K562 (cell line): Measurements from ENCODE around the gene ZNF48. TPM values are rescaled to one million over a fixed set of nuclear protein-coding genes. Genes with fewer than 3 reads are reported as not detected.

Experiments
- ATAC-seq: fragments of 200-7000 bp; cut with Tn5 transposase; 3 replicates; pipeline ENCODE4 v1.9.1; 2020; ENCODE audit warnings: moderate library complexity
- BruUV-seq: library from RNA; stranded (reverse); fragments of 400-500 nt; replicated peaks from 2 replicates; lab custom pipeline; 2021; lab: Mats Ljungman, UMichigan
- CTCF ChIA-PET: fragments of 300-600 bp; formaldehyde crosslinking; extraction: SDS; loops from one replicate; lab custom pipeline; 2021; ENCODE audit warnings: low intra/inter-chr PET ratio; lab: Yijun Ruan, JAX
- POLR2A ChIA-PET: fragments of 300-600, 350-650 bp; sonication (Branson Sonifier 250); formaldehyde crosslinking; extraction: SDS; loops from one replicate; lab custom pipeline; 2021; ENCODE audit warnings: antibody characterized with exemption, inconsistent platforms; lab: Yijun Ruan, JAX
- DNase-seq, 4 experiments: peaks; one replicate each; pipeline versions ENCODE4 v3.0.0 to v3.0.0-alpha.2; 2011 to 2018; ENCODE audit warnings: low spot score in 3 of 4, mixed read lengths in 3 of 4; ENCODE audit errors: extremely low read depth in 1 of 4
- FAIRE-seq: peaks from 2 replicates; lab custom pipeline; 2011; peaks lifted over from hg19 to GRCh38; lab: Jason Lieb, UNC
- H2AFZ ChIP-seq: 2 replicates; pipeline ENCODE4 v1.6.0; 2011; ENCODE audit warnings: low read depth, low read length, control low read depth, inconsistent platforms
- H3K27ac ChIP-seq: fragments of 200-600 bp; 3 replicates; pipeline ENCODE4 v1.8.0; 2011; ENCODE audit warnings: low read depth, mild to moderate bottlenecking, control low read depth, inconsistent platforms, low read length, moderate library complexity, mixed read lengths; ENCODE audit errors: extremely low read depth
- H3K27me3 ChIP-seq, 2 experiments: fragments of 300-600 bp in 1 of 2; 2 replicates in 1 of 2; 3 replicates in 1 of 2; pipeline versions ENCODE4 v1.6.0 to v1.8.0; 2011; ENCODE audit warnings: inconsistent platforms in 2 of 2, low read length in 2 of 2, mild to moderate bottlenecking in 1 of 2, mixed read lengths in 1 of 2, moderate library complexity in 1 of 2; ENCODE audit not compliant: control insufficient read depth in 2 of 2, insufficient read depth in 2 of 2
- H3K36me3 ChIP-seq: fragments of 300-600 bp; 3 replicates; pipeline ENCODE4 v1.8.0; 2011; ENCODE audit warnings: mild to moderate bottlenecking, low read length, inconsistent platforms; ENCODE audit not compliant: control insufficient read depth, insufficient read depth
- H3K4me1 ChIP-seq, 2 experiments: fragments of 200-600 bp in 1 of 2; replicated peaks in 1 of 2; 2 replicates in 1 of 2; 3 replicates in 1 of 2; pipeline versions ENCODE4 v1.5.1 to v1.8.0; 2011; ENCODE audit warnings: inconsistent platforms in 2 of 2, low read length in 2 of 2, mild to moderate bottlenecking in 1 of 2, mixed read lengths in 1 of 2, moderate library complexity in 1 of 2; ENCODE audit not compliant: control insufficient read depth in 2 of 2, insufficient read depth in 2 of 2
- H3K4me2 ChIP-seq: 2 replicates; pipeline ENCODE4 v1.6.1; 2011; ENCODE audit warnings: low read length, control low read depth, inconsistent platforms, mixed read lengths; ENCODE audit not compliant: insufficient read depth
- H3K4me3 ChIP-seq: fragments of 200-600 bp; sonication (generic), shearing (Covaris generic); 2 replicates; pipeline ENCODE4 v1.5.1; 2016; ENCODE audit warnings: control low read depth, inconsistent platforms
- H3K79me2 ChIP-seq: fragments of 200-600 bp; 3 replicates; pipeline ENCODE4 v1.8.0; 2011; ENCODE audit warnings: low read length, inconsistent platforms; ENCODE audit not compliant: control insufficient read depth, insufficient read depth
- H3K9ac ChIP-seq, 2 experiments: 2 replicates each; pipeline versions ENCODE4 v1.6.0 to v1.6.1; 2011; ENCODE audit warnings: low read depth in 2 of 2, low read length in 2 of 2, control low read depth in 1 of 2, inconsistent platforms in 1 of 2, mild to moderate bottlenecking in 1 of 2, mixed read lengths in 1 of 2; ENCODE audit not compliant: insufficient read depth in 1 of 2
- H3K9me1 ChIP-seq: one replicate; pipeline ENCODE4 v1.6.0; 2011; ENCODE audit warnings: inconsistent platforms, mild to moderate bottlenecking, low read length, moderate library complexity; ENCODE audit not compliant: control insufficient read depth, insufficient read depth
- H3K9me3 ChIP-seq: replicated peaks from 2 replicates; pipeline ENCODE4 v1.5.1; 2011; ENCODE audit warnings: low read depth, low read length, inconsistent platforms; ENCODE audit not compliant: control insufficient read depth, insufficient read depth
- H4K20me1 ChIP-seq: replicated peaks from 2 replicates; pipeline ENCODE4 v1.6.1; 2011; ENCODE audit warnings: low read length, inconsistent platforms, mixed read lengths; ENCODE audit not compliant: control insufficient read depth, insufficient read depth
- AFF4 ChIP-seq: sonication (generic); formaldehyde crosslinking; IDR thresholded peaks from 2 replicates; pipeline ENCODE4 v1.8.0; 2023; ENCODE audit warnings: mild to moderate bottlenecking, missing genetic modification reagents
- HMG20A ChIP-seq: fragments of 450-650 bp; formaldehyde crosslinking; conservative IDR thresholded peaks from 2 replicates; pipeline ENCODE4 v1.4.0; 2020; ENCODE audit warnings: mild to moderate bottlenecking, mixed read lengths
- LEF1 ChIP-seq: fragments of 450-650 bp; IDR thresholded peaks from 2 replicates; pipeline ENCODE4 v1.6.1; 2016; ENCODE audit warnings: mild to moderate bottlenecking
- MITF ChIP-seq: IDR thresholded peaks from 2 replicates; pipeline ENCODE4 v1.6.1; 2014; ENCODE audit warnings: antibody characterized with exemption
- MTA2 ChIP-seq: fragments of 450-650 bp; IDR thresholded peaks from 2 replicates; pipeline ENCODE4 v1.6.1; 2016; ENCODE audit warnings: low read depth
- SETDB1 ChIP-seq: IDR thresholded peaks from one replicate; pipeline ENCODE4 v1.6.1; 2012; ENCODE audit warnings: low read length, control low read depth, inconsistent platforms
- SMC3 ChIP-seq: conservative IDR thresholded peaks from 2 replicates; pipeline ENCODE4 v1.6.1; 2011; ENCODE audit warnings: low read depth, low read length, improper control_type of control experiment; ENCODE audit not compliant: insufficient read depth
- SOX6 ChIP-seq: fragments of 450-650 bp; IDR thresholded peaks from 2 replicates; pipeline ENCODE4 v1.6.1; 2014; ENCODE audit warnings: mild to moderate bottlenecking
- TBP ChIP-seq: optimal IDR thresholded peaks from 2 replicates; pipeline ENCODE3; 2011; ENCODE audit warnings: low read depth, low read length, improper control_type of control experiment
- TFAP4 ChIP-seq: sonication (generic); formaldehyde crosslinking; IDR thresholded peaks from 2 replicates; pipeline ENCODE4 v1.8.0; 2022; ENCODE audit warnings: missing genetic modification reagents, mild to moderate bottlenecking, moderate library complexity, borderline replicate concordance
- ZNF274 ChIP-seq: IDR thresholded peaks from 2 replicates; pipeline ENCODE4 v1.6.1; 2011; ENCODE audit warnings: low read depth, mild to moderate bottlenecking, low read length, moderate library complexity, borderline replicate concordance
- ZNF311 ChIP-seq: fragments of 250-450 bp; sonication (Bioruptor Pico); IDR thresholded peaks from 2 replicates; pipeline ENCODE4 v1.4.0; 2020; ENCODE audit warnings: mild to moderate bottlenecking, moderate library complexity
- ZNF75A ChIP-seq: fragments of 450-650 bp; formaldehyde crosslinking; IDR thresholded peaks from 2 replicates; pipeline ENCODE4 v1.4.0; 2020; ENCODE audit warnings: mild to moderate bottlenecking
- WGBS: fragments of 100-300 bp; shearing (Covaris generic); methylation state at CpG from one replicate; pipeline ENCODE4 v1.1.6; 2016; ENCODE audit warnings: low coverage, mixed read lengths; ENCODE audit not compliant: insufficient coverage; ENCODE audit errors: missing lambda C conversion rate; 5-methylcytosine and 5-hydroxymethylcytosine counted together
- in situ Hi-C: fragments of 300-500 bp; cut with MboI; formaldehyde crosslinking; loops from 4 replicates; pipeline ENCODE4 v1.15.0; 2018; ENCODE audit warnings: inconsistent platforms, mixed read lengths
- intact Hi-C: fragments of 100-400 bp; cut with micrococcal nuclease; formaldehyde crosslinking; loops from 2 replicates; pipeline ENCODE4 v1.14.2; 2022
- polyA plus RNA-seq, 8 experiments: library from polyadenylated mRNA; depleted of rRNA in 4 of 8; stranded (reverse) in 5 of 8; unstranded in 3 of 8; fragments of >200 nt; fragmentation: Nextera tagmentation in 2 of 8; fragmentation: Illumina TruSeq in 1 of 8; extraction: Ambion mirVana in 2 of 8; extraction: Trizol in 1 of 8; gene quantifications; 2 replicates each; pipeline versions ENCODE4 v1.2.1 to v1.2.3, GENCODE V29; 2011 to 2014; ENCODE audit warnings: inconsistent platforms in 1 of 8, missing spikeins in 1 of 8
- total RNA-seq, 7 experiments: library from RNA; depleted of rRNA in 6 of 7; stranded (reverse); fragments of >200 nt in 6 of 7; fragmentation: Illumina TruSeq in 2 of 7; extraction: Trizol in 2 of 7; gene quantifications; 2 replicates each; pipeline versions ENCODE4 v1.2.1 to v1.2.3, GENCODE V29; 2011 to 2021; ENCODE audit warnings: low replicate concordance in 1 of 7

The ZNF48 gene
- total and polyA plus RNA-seq, 9 of the 15 experiments (the other 6 are each of a cell fraction or from before 2014, with no cell fraction given) = 0.38 to 11.6 (median 4.7) TPM

- Histone ChIP-seq H3K79me2 (no peaks in the 10 kb centered on the region), H3K9me1 (no peaks in the 10 kb centered on the region), H3K9ac (no peak overlapping the region), H3K36me3 (peaks cover 12% of the 10 kb centered on the region; the same call in 2 of the 3 replicates), H4K20me1 (no peaks in the 10 kb centered on the region), H3K27me3 (no peaks in the 10 kb centered on the region), H3K4me1 (peaks cover 0 to 10% of the 10 kb centered on the region in 2 experiments; a peak in 1 of 5 replicates), H3K4me3 (no peak overlapping the region), H3K4me2 (no peak overlapping the region), H2AFZ (no peak overlapping the region), H3K27ac (no peak overlapping the region)
- intact Hi-C loops (no loop called here), in situ Hi-C loops (no loop called here)
- no peak for FAIRE-seq
- ATAC-seq = no peak
- POLR2A ChIA-PET = interaction anchor here (0.5 to 0.6 kb wide), 2 partner anchors 12 to 285 kb away, joined by 3 read pairs; no protein-coding TSS in a partner anchor
- BruUV-seq = no TSS peak
- DNase-seq = no peak
- no peak for TF ChIP-seq LEF1
- no peak for TF ChIP-seq ZNF75A (CRISPR knock-in tag)
- no peak for TF ChIP-seq SOX6
- TF ChIP-seq AFF4 = no peak
- no peak for TF ChIP-seq SMC3
- TF ChIP-seq TBP = no peak
- no peak for TF ChIP-seq ZNF311 (CRISPR knock-in tag)
- no peak for TF ChIP-seq SETDB1
- TF ChIP-seq TFAP4 (CRISPR knock-in tag) = no peak
- TF ChIP-seq MITF = no peak
- TF ChIP-seq HMG20A (CRISPR knock-in tag) = no peak
- no peak for TF ChIP-seq MTA2
- TF ChIP-seq ZNF274 = no peak
- TF ChIP-seq, all 486 proteins: peak for 0
- CTCF ChIA-PET = no interaction called here
- WGBS = 21% methylated on average over 3 of the region's 3 CpGs
- no peaks in the 10 kb centered on the region for H3K9me3 ChIP-seq
Measured at GRCh38 chr16:30346286-30346685, 48.9 kb upstream of the ZNF48 start.
